22Rv1 (cell line): ENCODE data around the gene URGCP.

Source experiments
- H3K27ac ChIP-seq: fragments of 450-650 bp; 2 replicates; pipeline ENCODE4 v1.5.1; 2017
- ZFX ChIP-seq: fragments of 450-650 bp; IDR thresholded peaks from 2 replicates; pipeline ENCODE4 v1.6.1; 2017; ENCODE audit warnings: antibody characterized with exemption, borderline replicate concordance
- TF ChIP-seq, protein P1 (sequence below): fragments of 450-650 bp; IDR thresholded peaks from 2 replicates; pipeline ENCODE4 v1.5.1; 2017; ENCODE audit warnings: mild to moderate bottlenecking

The URGCP gene

GRCh38 chr7:43864126-43864525, 42.3 kb downstream of the URGCP start:
- H3K27ac ChIP-seq, result no peak overlapping the region
- no peak for TF ChIP-seq ZFX
- TF ChIP-seq, protein P1, sequence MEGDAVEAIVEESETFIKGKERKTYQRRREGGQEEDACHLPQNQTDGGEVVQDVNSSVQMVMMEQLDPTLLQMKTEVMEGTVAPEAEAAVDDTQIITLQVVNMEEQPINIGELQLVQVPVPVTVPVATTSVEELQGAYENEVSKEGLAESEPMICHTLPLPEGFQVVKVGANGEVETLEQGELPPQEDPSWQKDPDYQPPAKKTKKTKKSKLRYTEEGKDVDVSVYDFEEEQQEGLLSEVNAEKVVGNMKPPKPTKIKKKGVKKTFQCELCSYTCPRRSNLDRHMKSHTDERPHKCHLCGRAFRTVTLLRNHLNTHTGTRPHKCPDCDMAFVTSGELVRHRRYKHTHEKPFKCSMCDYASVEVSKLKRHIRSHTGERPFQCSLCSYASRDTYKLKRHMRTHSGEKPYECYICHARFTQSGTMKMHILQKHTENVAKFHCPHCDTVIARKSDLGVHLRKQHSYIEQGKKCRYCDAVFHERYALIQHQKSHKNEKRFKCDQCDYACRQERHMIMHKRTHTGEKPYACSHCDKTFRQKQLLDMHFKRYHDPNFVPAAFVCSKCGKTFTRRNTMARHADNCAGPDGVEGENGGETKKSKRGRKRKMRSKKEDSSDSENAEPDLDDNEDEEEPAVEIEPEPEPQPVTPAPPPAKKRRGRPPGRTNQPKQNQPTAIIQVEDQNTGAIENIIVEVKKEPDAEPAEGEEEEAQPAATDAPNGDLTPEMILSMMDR, result no peak

DNA sequence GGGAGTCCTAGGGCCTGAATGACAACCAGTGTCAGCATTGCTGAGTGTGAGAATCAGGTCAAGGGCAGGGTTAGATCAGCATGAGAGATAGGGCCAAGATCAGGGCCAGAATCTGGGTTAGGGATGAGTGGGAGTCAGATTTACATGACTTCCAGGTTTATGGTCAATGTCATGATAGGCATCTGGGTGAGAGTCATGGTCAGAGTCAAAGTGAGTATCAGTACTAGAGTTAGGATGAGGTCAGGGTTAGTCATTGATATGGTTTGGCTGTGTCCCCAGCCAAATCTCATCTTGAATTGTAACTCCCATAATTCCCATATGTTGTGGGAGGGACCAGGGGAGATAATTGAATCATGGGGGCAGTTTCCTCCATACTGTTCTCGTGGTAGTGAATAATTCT, 49.4 kb downstream of the URGCP start:
- no peak overlapping the region for H3K27ac ChIP-seq
- no peak for TF ChIP-seq ZFX
- TF ChIP-seq, protein P1, result no peak

GRCh38 chr7:43856316-43856715, 50.1 kb downstream of the URGCP start:
- H3K27ac ChIP-seq, result no peak overlapping the region
- no peak for TF ChIP-seq ZFX
- TF ChIP-seq, protein P1, result no peak

GRCh38 chr7:43855176-43855575, 51.2 kb downstream of the URGCP start:
- TF ChIP-seq, protein P1, result no peak
- no peak for TF ChIP-seq ZFX
- H3K27ac ChIP-seq, result no peak overlapping the region

- no peak overlapping the region for H3K27ac ChIP-seq
- TF ChIP-seq ZFX, result no peak
- TF ChIP-seq, protein P1, result no peak
Measured at GRCh38 chr7:43851805-43852204, 54.6 kb downstream of the URGCP start.

DNA sequence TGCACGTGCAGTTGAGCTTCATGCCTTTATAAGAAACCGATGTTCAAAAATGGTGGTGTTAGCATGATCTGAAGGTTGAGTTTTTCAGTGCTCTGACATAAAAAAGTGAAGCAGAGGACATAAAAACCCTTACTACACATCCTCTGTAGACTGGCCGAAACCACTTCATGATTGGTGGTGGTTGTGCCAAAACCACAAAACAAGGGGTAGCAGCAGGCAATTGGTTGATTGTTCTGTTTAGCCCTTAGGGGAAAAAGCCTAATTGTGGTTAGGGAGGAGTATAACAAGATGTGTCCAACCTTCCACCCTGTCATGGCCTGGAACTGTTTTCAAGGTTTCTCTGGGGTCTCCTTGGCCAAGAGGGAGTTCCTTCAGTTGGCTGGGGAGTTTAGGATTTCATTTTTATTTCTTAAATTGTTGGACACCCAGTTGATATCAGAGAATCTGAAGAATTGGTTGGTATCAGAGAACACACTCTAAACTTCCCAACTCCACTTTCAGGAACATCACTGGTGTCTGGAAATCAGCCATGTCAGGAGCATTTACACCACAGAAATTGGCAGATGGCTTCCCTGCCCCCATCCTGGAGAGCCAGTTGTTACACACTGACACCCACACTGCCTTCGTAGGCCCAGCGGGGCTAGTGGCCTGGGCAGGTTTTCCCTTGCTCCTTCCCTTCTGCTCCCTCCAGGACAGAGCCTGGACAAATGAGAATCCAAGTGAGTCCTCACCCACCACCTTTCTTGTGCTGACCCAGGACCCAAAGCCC, 55.9 kb downstream of the URGCP start:
- no peak for TF ChIP-seq ZFX
- no peak overlapping the region for H3K27ac ChIP-seq

DNA sequence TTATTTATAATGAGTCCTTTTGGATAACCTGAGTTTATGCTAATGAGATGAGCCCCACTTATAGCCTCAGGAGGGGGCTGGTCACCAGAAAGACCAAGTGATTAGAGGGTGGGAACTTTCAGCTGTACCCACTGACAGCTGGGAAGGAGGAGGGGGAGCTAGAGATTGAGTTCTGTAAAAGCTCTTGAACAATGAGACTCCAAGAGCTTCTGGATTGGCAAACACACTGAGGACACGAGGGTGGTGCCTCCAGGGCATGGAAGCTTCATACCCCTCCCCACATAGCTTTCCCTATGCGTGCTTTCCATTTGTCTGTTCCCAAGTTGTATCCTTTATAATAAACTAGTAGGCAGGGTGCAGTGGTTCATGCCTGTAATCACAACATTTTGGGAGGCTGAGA, 57.3 kb downstream of the URGCP start:
- H3K27ac ChIP-seq, result no peak overlapping the region
- TF ChIP-seq, protein P1, result no peak
- no peak for TF ChIP-seq ZFX

DNA sequence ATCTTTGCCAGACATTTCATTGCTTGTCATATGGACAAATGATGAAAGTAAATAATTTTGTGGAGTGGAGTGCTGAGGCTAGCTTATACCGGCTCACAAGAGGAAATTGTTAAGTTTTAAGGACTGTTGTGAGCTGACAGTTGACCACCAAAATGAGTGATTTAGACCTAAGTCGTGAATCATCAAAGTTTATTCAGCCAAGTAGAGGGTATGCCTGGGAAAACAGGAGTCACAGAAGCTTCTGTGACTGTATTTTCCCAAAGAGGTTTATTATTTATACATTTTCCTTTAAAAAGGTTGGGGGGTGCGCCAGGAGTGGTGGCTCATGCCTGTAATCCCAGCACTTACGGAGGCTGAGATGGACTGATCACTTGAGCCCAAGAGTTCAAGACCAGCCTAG, 58.9 kb downstream of the URGCP start:
- H3K27ac ChIP-seq, result no peak overlapping the region

More for the DNA sequence above, 58.9 kb downstream of the URGCP start:
- TF ChIP-seq, protein P1, result no peak
- TF ChIP-seq ZFX, result no peak
